RWPE2 (cell line): ENCODE data around the gene UCHL5.

Experiments used
- ATAC-seq: fragments of 200-7000 bp; cut with Tn5 transposase; 3 replicates; pipeline ENCODE4 v1.9.1; 2021; ENCODE audit warnings: low read depth
- DNase-seq: peaks from one replicate; pipeline ENCODE4 v3.0.0-alpha.2; 2020; ENCODE audit warnings: low spot score
- H3K27ac ChIP-seq: fragments of 450-650 bp; 2 replicates; pipeline ENCODE4 v1.5.1; 2017; ENCODE audit warnings: mild to moderate bottlenecking; ENCODE audit not compliant: poor library complexity, severe bottlenecking
- H3K27me3 ChIP-seq: fragments of 250-450 bp; sonication (Bioruptor Pico); 2 replicates; pipeline ENCODE4 v1.5.1; 2021; ENCODE audit warnings: mild to moderate bottlenecking, moderate library complexity; ENCODE audit not compliant: insufficient read depth, poor library complexity, severe bottlenecking
- H3K36me3 ChIP-seq: fragments of 250-450 bp; sonication (Bioruptor Pico); 2 replicates; pipeline ENCODE4 v1.5.1; 2020; ENCODE audit warnings: low read depth, mild to moderate bottlenecking, moderate library complexity
- H3K4me1 ChIP-seq: fragments of 250-450 bp; sonication (Bioruptor Pico); 2 replicates; pipeline ENCODE4 v1.5.1; 2021; ENCODE audit warnings: mild to moderate bottlenecking, moderate library complexity; ENCODE audit not compliant: insufficient read depth, poor library complexity, severe bottlenecking
- H3K4me3 ChIP-seq: fragments of 250-450 bp; sonication (Bioruptor Pico); 2 replicates; pipeline ENCODE4 v1.5.1; 2021; ENCODE audit warnings: mild to moderate bottlenecking, moderate library complexity; ENCODE audit not compliant: severe bottlenecking
- H3K9me3 ChIP-seq: fragments of 250-450 bp; sonication (Bioruptor Pico); 2 replicates; pipeline ENCODE4 v1.5.1; 2021; ENCODE audit warnings: mild to moderate bottlenecking, moderate library complexity; ENCODE audit not compliant: severe bottlenecking
- TF ChIP-seq, protein P1 (sequence below): fragments of 450-650 bp; IDR thresholded peaks from one replicate; pipeline ENCODE4 v1.5.1; 2017; ENCODE audit warnings: mild to moderate bottlenecking, moderate library complexity; ENCODE audit not compliant: poor library complexity, severe bottlenecking

UCHL5 gene

DNA sequence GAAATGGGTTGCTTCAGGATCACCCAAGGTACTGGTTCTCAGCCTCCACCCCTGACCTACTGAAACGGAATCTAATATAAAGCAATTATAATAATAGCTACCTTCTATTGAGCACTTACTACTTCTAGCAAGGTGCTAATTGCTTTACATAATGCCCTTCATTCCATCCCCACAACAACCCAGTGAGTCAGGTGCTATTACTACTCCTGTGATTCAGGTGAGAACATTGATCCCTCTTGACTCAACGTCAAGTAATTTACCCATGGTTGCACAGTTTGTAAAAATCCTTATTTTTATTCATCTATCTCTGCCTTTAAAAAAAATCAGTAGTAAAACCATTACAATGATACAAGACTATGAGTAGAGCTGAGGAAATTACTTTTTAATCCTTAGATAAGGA, 85.2 kb downstream of the UCHL5 start:
- Histone ChIP-seq H3K4me1 (peaks cover 4% of the 10 kb centered on the region), H3K27ac (no peak overlapping the region), H3K9me3 (no peaks in the 10 kb centered on the region), H3K27me3 (no peaks in the 10 kb centered on the region), H3K4me3 (no peak overlapping the region), H3K36me3 (no peaks in the 10 kb centered on the region)
- TF ChIP-seq, protein P1, sequence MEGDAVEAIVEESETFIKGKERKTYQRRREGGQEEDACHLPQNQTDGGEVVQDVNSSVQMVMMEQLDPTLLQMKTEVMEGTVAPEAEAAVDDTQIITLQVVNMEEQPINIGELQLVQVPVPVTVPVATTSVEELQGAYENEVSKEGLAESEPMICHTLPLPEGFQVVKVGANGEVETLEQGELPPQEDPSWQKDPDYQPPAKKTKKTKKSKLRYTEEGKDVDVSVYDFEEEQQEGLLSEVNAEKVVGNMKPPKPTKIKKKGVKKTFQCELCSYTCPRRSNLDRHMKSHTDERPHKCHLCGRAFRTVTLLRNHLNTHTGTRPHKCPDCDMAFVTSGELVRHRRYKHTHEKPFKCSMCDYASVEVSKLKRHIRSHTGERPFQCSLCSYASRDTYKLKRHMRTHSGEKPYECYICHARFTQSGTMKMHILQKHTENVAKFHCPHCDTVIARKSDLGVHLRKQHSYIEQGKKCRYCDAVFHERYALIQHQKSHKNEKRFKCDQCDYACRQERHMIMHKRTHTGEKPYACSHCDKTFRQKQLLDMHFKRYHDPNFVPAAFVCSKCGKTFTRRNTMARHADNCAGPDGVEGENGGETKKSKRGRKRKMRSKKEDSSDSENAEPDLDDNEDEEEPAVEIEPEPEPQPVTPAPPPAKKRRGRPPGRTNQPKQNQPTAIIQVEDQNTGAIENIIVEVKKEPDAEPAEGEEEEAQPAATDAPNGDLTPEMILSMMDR = no peak
- ATAC-seq (0 out of 3 replicates have a peak, but pooled peaks have one; percentile 33), DNase-seq (no peak)

DNA sequence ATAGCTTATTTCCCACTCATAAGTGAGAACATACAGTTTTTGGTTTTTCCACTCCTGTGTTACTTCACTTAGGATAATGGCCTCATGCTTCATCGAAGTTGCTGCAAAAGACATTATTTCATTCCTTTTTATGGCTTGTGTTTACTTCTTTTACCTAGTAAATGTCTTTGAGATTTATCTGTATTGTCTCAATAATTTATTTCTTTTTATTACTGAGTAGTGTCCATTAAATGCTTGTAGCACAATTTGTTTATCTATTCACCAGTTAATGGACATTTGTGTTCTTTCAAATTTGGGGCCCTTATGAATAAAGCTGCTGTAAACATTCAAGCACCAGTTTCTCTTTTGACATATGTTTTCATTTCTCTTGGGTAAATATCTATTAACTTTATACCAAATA, 86.0 kb downstream of the UCHL5 start:
- Histone ChIP-seq H3K36me3 (no peaks in the 10 kb centered on the region), H3K27me3 (no peaks in the 10 kb centered on the region), H3K4me3 (no peak overlapping the region), H3K9me3 (no peaks in the 10 kb centered on the region), H3K27ac (no peak overlapping the region), H3K4me1 (peaks cover 4% of the 10 kb centered on the region)
- DNase-seq = no peak
- no peak for ATAC-seq
- TF ChIP-seq, protein P1 = no peak

DNA sequence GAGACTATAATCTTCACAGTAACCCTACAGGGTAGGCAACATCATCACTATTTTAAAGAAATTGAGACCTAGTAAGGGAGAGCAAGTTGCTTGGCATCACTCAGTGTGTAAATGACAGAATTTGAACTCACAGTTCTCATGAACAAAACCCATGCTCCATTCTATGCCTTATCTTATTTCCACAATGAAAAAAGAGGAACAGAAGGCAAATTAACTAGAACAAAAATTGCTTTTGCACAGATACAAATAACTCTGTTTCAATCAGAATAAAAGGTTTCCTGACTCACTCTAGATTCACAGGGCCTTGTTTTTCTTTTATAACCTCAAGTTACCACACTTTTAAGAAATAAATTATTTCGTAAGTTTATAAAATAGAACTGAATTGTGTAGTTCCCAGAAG, 90.1 kb downstream of the UCHL5 start:
- TF ChIP-seq, protein P1 = no peak
- Histone ChIP-seq H3K9me3 (no peaks in the 10 kb centered on the region), H3K4me1 (no peaks in the 10 kb centered on the region), H3K4me3 (no peak overlapping the region), H3K27me3 (no peaks in the 10 kb centered on the region), H3K36me3 (no peaks in the 10 kb centered on the region), H3K27ac (no peak overlapping the region)
- DNase-seq (no peak), ATAC-seq (no peak)

DNA sequence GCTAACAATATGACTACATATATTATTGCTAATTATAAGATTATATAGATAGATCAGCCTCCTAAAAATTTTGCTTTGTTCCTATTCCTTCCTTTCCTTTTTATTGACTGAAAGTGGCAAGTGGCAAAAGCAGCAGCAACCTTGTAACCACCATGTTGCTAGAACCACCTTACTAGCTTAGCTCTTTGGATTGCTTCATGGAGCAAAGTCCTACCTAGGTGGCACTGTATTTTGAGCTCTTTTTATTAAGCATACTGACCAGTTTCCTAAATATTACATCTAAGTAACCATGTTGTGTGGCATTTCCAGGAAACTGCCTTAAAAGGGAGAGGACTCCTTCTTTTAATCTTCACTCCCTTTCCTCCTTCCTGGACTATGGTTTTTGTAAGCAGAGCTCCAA, 90.8 kb downstream of the UCHL5 start:
- Histone ChIP-seq H3K9me3 (no peaks in the 10 kb centered on the region), H3K27ac (no peak overlapping the region), H3K36me3 (no peaks in the 10 kb centered on the region), H3K27me3 (no peaks in the 10 kb centered on the region), H3K4me3 (no peak overlapping the region), H3K4me1 (no peaks in the 10 kb centered on the region)
- DNase-seq (no peak), ATAC-seq (no peak)
- TF ChIP-seq, protein P1 = no peak

DNA sequence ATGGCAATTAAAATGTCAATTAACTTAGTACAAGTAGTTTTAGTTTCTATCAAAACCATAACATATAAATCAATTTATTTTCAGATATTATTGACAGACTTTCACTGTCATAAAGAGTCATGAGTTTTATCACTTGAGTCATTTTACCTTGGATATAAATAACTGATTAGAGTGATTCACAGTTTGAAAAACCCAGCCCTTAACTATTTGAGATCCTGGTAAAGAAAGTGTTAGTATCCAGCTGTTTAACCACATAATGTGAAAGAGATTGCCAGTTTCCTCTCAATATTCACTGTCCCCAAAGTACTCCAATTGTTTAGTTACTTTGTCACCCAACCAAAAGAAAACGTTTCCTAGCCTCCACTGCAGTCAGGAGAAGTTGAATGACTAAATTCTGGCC, 91.3 kb downstream of the UCHL5 start:
- Histone ChIP-seq H3K4me1 (no peaks in the 10 kb centered on the region), H3K27ac (no peak overlapping the region), H3K9me3 (no peaks in the 10 kb centered on the region), H3K36me3 (no peaks in the 10 kb centered on the region), H3K27me3 (no peaks in the 10 kb centered on the region), H3K4me3 (no peak overlapping the region)
- DNase-seq (no peak), ATAC-seq (no peak)
- TF ChIP-seq, protein P1 = no peak
